ENCODE results near the gene LRP1B. TPM values are rescaled to one million over a fixed set of nuclear protein-coding genes. Genes with fewer than 3 reads are reported as not detected.

LRP1B gene
- total RNA-seq, 1 experiment from 2014 or later = 1.4 TPM

DNA sequence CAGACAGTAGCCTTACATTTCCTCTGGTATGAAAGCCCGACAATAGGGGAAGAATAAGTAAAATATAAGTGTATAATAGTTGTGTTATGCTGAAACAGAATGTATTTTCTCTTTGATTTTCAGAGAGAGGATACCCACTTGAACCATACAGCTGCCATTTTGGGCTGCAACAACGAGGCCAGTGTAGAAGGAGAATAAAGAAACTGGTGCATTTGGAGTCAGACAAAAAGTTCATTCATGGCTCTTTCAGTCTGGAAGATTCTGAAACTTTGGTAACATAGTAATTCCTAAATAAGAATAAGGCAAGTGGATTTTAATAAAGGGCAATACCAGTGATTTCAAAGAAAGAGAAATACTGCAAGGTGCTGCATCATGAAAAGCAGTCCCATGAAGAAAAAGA lies 610.9 kb downstream of the LRP1B start:
- no peak for DNase-seq (ENCODE audit: low spot score)

DNA sequence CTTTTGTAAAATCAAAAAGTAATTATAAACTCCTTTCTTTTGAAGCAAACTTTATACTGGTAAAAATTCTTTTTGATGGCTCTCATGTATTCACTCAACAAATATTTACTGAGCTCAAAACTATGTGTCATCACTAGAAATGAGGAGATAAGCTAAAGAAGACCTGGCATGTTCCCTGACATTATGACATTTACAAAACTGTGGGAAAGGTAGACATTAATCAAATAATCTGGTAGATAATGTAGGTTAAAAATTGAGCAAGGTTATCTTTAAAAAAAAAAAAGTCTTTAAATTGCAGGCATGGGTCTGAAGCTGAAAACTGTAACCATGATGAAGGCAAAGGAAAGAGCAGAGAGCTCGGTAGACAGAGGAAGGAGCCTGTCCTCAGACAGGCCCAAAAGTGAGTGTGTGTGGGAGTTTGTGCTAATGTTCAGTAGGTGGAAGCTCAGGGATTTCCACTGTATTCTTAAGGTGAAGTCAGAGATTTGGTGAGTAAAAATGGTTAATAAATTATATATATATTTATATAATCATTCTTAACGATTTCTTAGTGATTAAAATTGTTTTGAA lies 612.9 kb downstream of the LRP1B start:
- no peak for DNase-seq (ENCODE audit: low spot score)

DNA sequence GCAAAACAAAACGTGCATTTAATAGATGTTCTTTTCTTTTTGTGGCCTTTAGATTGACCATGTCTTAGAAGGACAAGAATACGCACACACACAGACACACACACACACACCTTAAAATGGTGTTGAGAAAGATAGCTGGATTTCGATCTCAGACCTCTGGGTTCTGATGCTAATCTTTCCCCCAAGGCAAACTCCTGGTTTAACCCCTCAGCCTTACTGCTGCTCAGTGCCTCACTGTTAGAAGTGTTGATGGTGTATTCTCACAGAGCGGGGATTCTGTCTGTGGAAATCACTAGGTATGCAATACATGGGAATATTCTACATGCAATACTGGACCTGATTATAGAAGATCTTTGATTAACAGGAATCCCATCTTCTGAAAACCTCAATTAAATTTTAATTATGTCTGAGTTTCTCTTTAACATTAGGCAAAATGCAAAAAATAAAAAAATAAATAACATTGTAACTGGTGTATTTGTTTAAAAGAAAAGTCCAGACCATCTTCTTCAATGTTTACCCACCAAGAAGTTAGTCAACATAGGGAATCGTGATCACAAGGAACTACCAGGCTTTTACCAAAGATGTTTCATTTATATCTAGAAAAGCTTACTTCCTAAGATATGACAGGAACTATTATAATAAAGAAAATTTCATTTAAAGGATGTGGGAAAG lies 613.5 kb downstream of the LRP1B start:
- no peak for DNase-seq (ENCODE audit: low spot score)

DNA sequence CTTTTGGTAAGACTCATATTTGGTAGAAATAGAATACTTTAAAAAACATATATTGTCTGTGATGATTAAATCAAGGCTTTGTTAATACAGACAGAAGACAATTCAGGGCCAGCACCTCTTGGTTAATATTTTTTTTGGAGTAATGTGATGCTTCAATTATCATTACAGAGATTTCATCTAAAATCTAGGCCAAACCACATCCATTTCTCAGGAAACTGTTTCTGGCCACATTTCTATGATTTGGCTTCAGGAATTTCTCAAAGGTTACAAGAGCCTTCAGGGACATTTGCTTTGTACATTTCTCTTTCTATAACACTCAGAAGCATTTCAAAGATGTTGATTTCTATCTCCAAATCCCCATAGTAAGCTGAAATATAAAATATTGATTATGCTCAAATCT lies 614.9 kb downstream of the LRP1B start:
- no peak for DNase-seq (ENCODE audit: low spot score)

DNA sequence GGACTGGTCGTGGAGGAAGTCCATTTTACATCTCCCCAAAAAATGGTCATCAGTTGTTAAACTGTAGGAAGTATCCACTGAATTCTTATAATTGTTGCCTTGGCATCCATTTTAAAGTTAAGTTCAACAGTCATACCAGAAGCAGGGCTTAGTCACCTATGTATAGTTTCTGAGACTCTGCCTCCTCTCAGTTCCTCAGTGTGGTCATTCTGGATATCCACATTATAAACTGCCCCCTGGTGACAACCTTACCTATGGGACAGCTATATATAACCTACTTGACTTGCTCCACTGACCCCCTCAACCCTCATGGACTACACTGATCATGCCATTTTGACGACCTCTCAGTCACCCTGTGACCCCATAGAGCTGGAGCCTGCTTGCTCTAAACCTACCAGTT lies 617.0 kb downstream of the LRP1B start:
- no peak for DNase-seq (ENCODE audit: low spot score)

DNA sequence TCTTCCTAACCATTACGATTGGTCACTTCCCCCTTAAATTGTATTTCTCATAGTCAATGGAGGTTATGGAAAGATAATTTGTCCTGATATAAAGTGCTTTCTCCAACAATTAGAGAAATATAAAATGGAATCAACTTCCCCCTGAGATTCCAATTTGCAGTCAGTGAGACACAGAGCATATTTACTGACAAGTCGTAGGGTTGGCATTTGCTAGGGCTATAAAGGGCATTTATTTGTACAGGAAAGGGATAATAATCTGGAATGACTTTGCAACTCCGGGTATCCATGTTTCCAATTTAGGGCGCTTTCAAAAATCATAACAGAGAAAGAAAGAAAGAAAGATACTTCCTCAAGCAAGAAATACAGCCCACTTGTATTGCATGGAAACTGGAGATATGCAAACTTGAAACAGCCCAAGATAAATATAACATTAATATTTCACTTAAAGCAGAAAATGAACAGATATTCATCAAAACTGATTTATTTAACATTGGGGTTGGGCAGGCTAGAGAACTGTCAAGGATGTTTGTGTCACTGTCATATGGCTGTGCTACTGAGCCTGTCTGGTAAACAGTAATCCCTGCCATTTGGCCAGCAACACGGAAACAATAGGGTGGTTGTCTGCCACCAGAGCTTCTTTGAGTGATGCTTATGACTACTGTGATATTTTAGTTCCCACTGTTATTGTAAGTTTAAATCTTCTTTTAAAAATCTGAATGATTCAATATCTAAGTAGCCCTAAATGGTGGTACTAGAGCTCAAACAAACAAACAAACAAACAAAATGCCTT lies 621.8 kb downstream of the LRP1B start:
- no peak for DNase-seq (ENCODE audit: low spot score)

DNA sequence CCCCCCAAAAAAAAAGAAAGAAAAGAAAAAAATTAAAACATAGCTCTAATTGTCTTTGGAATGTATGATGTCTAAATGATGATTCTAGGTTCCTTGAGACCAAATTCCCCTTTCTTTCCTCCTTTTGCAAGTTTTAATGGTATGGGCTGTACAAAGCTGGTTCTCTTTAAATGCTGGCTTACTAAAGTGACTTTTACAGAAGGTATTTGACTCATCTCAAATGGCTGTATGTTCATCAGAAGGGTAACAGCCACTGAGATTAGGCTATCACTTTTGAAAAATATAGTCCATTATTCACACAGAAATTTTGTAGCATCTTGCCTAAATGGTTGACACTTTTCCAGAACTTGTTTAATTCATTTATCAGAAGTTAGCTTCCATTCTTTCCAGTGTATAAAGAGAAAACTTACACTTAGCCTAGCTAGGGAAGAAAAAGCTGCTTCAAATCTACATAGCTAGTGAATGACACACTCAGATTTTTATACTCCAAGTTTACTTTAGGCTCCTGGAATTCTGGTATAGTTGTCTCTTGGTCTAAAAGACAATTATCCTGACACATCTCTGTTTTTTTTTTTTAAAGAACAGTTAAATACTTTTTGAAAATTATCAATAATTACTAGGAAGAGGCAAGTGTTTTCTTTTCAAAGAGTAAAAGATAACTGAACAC lies 622.6 kb downstream of the LRP1B start:
- DNase-seq (ENCODE audit: low spot score) = no peak

DNA sequence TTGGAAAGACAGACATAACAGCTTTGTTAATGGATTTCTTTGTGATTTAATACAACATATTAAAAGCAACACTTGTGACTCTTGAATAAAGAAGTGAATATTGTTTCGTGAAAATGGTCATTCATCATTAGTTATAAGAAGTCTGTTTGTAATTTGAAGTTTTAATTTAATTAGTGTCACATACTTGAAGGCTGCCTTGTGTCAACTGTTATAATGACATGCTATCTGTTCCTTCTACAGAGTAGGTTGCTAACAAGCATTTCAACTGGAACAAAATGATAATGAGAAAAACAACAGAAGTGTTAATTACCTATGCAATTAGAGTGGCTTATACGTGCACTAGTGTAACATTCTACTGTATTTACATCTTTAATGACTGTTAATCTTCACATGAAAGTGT lies 624.7 kb downstream of the LRP1B start:
- DNase-seq (ENCODE audit: low spot score) = no peak

DNA sequence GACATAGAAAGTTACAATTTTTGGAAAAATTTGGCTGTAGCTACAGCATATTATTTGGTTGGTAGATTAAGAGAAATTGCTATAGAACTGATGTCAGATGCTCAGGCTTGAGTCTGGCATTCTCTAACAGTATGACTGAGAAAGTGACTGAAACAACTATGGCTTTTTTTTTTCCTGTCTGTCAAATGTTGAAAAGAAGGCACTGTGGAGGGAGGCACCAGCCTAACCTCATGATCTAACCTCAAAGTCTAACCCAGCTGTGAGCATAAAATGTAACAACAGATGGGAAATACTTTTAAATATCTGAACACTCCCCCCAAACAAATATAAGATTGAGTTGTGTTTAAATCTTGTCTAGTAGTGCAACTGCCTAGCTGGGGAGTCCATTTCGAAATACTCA lies 629.1 kb downstream of the LRP1B start:
- no peak for DNase-seq (ENCODE audit: low spot score)

DNA sequence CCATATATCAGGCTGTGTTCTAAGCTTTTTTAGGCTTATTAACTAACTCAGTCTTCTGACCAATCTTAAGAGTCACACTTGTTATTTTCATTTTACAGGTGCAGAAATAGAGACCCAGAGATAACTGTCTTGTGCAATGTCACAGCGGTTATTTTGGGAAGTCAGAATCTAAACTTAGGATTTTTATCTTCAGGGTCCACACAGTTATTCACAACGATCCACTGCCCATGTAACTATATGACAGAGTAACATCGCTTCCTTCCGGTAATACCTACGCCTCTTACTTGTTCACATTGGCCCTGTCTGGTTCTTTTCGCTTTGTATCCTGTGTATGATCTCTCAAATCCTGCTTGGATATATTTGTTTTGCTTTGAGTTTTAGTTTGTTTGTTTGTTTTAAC lies 631.7 kb downstream of the LRP1B start:
- DNase-seq (ENCODE audit: low spot score) = no peak

DNA sequence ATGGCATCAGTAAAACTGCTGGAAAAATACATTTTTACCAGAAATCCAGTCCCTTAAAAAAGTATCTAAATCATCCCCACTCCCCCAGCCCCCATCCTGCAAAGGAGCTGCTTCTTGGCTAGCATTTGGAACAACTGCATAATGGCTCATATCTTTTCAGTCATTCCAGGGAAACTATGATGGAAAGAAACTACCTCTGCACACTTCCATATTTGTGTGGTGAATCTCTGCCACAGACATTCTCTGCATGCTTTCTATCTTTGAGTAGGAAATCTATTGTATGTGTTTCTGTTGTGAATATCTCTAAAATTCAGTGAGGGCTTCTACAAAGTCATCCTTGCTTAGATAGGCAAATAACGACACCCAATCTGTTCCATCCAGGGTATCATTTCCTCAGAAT lies 632.3 kb downstream of the LRP1B start:
- no peak for DNase-seq (ENCODE audit: low spot score)

DNA sequence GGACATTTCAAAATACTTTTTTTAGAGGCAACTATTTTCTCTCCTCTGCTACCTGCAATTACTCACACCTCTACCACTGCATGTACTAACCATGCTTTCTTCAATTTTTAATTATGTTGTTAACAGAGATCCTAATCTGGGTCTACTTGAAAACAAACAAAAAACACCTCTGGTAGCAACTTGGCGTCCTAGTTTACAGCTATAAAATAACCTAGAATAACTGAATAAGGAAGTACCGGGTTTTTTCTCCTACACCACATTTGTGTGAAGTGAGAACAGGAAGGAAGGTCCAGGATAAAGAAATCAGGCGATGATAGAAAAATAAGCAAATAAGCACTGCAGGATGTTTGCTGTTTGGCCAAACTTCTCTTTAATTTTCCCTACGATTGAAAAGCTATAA lies 633.5 kb downstream of the LRP1B start:
- DNase-seq (ENCODE audit: low spot score) = no peak

DNA sequence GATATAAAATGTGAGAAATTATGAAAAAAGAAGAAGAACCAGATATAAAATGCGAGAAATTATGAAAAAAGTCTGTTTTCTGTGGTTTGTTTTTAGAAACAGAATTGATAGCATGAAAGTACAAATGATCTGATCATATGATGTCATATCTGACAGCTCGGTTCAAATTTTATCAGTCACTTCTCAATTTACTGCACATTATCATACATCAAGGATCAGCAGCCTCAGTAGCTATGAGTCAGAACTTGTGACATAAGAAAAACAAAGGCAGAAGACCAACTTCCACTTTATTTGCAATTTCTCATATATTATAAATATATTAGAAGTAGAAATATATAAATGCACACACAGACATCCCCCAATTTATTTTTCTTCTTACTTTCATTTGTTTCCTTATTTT lies 634.0 kb downstream of the LRP1B start:
- no peak for DNase-seq (ENCODE audit: low spot score)

DNA sequence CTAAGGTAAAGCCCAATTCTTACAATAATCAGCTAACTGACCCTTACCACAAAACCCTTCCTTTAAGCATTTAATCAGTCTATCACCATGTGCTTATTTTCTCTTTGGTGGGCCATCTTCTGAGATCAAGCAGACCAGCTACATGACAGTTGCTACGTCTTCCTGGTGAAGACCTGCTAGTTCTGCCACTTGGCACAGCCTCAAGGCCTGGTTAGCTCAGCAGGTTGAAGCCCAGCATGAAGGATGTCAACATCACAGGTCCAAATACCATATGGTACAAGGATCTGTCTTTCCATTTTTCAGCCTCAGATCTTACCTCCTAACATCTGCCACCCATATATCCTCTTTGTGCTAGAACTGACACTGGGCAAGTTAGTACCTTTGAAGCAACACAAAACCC lies 636.9 kb downstream of the LRP1B start:
- no peak for DNase-seq (ENCODE audit: low spot score)

DNA sequence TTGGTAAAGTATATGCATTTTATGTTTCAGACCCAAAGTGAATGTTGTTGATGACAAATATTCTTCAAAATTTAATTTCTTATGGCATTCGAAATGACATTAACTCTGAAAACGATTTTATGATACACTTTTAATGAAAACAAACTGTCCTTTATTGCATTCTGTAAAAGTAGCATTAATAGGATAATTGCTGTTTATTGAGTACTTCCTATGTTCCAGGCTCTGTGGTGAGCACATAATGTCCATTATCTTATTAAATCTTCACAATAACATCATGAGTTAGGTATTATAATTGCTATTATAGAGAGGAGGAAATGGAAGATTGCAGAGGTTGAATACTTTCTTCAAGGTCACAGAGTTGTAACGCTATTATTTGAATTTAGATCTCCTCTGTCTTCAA lies 638.0 kb downstream of the LRP1B start:
- DNase-seq (ENCODE audit: low spot score) = no peak

DNA sequence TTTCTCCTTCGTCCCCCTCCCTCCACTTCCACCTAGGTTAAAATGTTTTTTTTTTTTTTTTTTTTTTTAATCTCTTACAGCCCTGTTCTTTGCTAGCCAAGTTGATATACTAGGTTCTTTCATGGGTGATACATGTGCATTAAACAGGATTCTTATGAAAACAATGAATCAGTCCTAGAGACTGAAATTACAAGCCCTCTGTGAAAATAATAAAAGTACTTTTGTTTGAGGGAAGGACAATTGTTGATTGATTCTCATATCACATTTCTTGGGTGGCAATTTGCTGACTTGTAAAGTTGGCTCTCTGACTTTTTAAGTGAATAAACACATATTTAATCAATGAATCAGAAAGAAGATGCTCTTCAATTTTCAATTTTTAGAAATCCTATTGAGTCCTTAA lies 639.9 kb downstream of the LRP1B start:
- no peak for DNase-seq (ENCODE audit: low spot score)

DNA sequence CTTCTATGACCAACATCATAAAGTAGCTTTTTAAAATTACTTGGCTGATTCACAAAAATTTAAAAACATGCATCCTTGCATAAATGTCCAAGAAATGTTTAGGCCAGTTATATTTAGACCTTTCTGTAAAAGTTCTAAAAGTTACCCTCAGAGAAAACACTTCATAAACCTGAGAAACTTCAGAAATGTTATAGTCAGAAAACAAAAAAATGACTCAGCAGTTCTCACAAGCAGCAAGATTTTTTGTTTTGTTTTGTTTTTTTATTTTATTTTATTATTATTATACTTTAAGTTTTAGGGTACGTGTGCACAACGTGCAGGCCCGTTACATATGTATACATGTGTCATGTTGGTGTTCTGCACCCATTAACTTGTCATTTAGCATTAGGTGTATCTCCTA lies 648.1 kb downstream of the LRP1B start:
- no peak for DNase-seq (ENCODE audit: low spot score)

DNA sequence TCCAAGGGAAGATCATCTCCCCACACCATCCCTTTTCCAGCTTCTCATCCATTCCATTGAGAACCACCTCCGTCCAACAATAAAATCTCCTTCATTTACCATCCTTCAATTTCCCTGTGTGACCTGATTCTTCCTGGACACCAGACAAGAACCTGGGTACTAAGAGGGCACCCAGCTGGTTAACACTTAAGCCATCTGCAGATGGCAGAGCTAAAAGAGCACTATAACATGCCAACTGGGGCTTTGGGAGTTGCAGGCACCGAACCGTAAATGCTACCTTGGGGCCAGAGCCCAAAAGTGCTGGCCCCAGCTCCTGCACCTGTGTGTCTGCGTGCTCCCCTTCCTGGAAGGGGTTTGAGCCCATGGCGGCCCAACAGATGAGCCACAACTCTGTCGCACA lies 655.0 kb downstream of the LRP1B start:
- no peak for DNase-seq (ENCODE audit: low spot score)

DNA sequence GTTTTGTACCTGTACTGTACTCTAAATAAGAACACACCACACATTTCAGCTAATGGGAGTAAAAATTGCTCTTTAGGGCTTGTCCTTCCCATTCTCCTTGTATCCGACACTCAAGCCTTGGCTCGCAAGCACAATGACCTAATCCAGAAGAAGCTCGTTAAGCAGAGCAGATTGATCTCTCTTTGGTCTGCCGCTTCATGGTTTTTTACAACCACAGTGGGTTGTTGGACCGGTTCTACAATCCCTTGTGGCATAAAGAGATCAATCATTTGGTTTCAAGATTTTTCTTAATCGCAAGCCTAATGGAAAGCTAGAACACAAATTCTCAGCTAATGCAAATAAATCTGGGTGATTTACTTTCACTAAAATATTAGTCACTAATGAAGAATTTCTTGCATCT lies 662.1 kb downstream of the LRP1B start:
- no peak for DNase-seq (ENCODE audit: low spot score)

DNA sequence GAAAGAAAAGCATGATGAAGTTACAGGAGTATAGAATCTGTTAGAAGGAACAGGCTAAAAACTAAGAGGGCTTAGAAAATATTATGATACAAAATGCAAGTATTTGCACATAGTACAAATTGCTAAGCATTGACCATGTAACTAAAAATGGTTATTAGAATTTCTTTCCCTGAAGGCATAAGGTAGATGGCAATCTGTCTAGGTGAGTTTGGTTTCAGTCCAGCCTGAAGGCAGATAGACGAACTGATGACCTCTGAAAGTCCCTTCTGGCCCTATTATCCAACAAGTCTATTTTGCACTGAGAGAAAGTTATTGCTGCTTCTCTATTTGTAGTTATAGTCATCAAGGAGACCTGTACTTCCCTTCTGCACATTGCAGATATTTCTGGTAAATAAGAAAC lies 663.5 kb downstream of the LRP1B start:
- no peak for DNase-seq (ENCODE audit: low spot score)

DNA sequence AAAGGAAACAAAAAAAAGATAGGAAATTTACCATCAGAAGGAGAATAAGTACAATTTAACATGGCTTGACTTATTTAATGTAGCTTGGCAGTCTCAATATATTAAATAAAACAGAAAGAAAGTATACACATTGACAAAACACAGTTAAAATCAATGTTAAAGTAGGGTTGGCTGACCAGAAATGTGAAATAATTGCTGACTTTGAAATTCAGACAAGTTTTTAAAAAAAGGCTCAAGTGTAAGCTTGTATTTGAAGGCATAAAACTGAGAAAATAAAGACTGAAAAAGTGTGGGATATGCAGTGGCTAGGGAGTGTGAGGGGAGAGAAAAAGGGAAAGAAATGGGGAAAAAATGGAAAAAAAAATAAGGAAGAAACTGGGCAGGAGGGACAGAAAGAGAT lies 665.8 kb downstream of the LRP1B start:
- no peak for DNase-seq (ENCODE audit: low spot score)

DNA sequence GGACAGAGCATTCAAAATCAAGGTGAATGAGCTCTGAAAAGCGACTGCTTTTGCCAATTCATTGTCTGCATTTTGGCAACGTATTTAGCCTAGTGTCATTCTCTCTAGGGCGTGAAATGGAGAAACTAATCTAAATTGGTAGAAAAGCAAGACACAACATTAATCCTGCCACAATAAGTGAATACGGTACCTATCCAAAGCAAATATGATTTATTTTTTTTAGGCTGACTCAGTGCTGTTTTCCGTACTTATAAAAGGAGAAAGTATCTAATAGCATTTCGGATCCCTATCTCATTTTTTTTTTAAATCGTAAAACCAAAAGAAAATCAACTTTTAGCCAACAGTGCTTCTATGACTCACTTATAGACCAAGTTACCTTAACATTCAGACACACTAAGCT lies 672.5 kb downstream of the LRP1B start:
- no peak for DNase-seq (ENCODE audit: low spot score)

DNA sequence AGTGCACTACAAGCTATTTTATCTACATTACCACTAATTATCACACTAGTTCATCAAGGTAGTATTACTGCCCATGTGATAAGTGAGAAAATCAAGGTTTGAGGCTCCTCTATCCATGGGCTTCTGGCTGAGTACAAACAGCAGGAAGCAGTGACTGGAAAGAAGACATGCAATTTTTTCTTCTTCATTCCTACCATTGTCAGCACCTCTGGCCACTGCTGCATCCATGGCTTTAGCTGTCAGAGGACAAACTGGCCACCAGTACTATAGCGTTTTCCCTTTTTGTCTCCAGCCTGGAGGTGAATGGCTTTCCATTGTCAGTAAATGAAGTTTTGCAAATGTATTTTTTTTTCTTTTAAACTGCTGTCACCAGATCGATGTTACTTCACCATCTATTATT lies 674.9 kb downstream of the LRP1B start:
- DNase-seq (ENCODE audit: low spot score) = no peak

Measured in H4 (cell line).